ENCODE data around the gene DENND1A.

DENND1A gene

DNA sequence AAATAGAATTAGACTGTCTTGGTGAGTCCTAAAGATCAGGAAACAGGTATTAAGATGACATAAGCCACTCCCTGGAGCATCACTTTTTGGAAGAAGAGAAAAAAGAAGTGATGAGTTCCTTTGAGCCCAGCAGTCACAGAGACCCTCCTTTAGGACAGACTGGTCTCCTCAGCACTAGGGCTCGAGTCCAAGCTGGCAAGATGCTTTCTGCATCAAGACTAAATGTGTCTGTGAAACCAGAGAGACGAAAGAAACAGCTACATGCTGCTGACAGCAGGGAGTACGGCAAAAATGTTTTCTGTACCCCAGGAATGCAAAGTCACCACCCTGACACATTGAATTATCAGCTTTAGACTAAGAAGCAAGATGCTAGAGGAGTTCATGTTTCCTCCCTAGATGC lies 389.5 kb downstream of the DENND1A start:
- Histone ChIP-seq H3K36me3 (peaks cover 0 to 36% (median 0%) of the 10 kb centered on the region in 11 experiments; a peak in 8 of 22 replicates), H3K9me3 (replicated peaks in 1 of 11) (no peaks in the 10 kb centered on the region), H4K20me1 (peaks cover 0 to 82% (median 13%) of the 10 kb centered on the region in 11 experiments; a peak in 15 of 22 replicates), H3K4me1 (peaks cover 10 to 19% (median 15%) of the 10 kb centered on the region in 10 experiments; a peak in 19 of 20 replicates), H3K4me3 (no peak overlapping the region), H3K27me3 (no peaks in the 10 kb centered on the region), H3K9ac (no peak overlapping the region), H3K27ac (no peak overlapping the region), H3K4me2 (no peak overlapping the region)
- TF ChIP-seq Cebpa-rat (IDR thresholded peaks at IDR 0.05): no peak

- Histone ChIP-seq H3K9ac (no peak overlapping the region), H3K4me2 (no peak overlapping the region), H3K27me3 (no peaks in the 10 kb centered on the region), H3K4me1 (peaks cover under 1 to 15% (median 12%) of the 10 kb centered on the region in 10 experiments; a peak in 19 of 20 replicates), H3K4me3 (no peak overlapping the region), H3K36me3 (peaks cover 7 to 56% (median 19%) of the 10 kb centered on the region in 11 experiments; a peak in 21 of 22 replicates), H3K27ac (no peak overlapping the region), H4K20me1 (peaks cover 0 to 66% (median 11%) of the 10 kb centered on the region in 11 experiments; a peak in 13 of 22 replicates), H3K9me3 (replicated peaks in 1 of 11) (peaks cover 0 to 19% (median 0%) of the 10 kb centered on the region in 11 experiments; a peak in 6 of 22 replicates)
- peak in 3 of 11 experiments; percentile 10 to 62 (median 39); a peak in 2 of 22 replicates for TF ChIP-seq Cebpa-rat (IDR thresholded peaks at IDR 0.05)
Measured at GRCh38 chr9:123537809-123538208, 392.1 kb downstream of the DENND1A start.

- TF ChIP-seq Cebpa-rat (IDR thresholded peaks at IDR 0.05): no peak
- Histone ChIP-seq H4K20me1 (peaks cover 0 to 56% (median 0%) of the 10 kb centered on the region in 11 experiments; a peak in 7 of 22 replicates), H3K9ac (no peak overlapping the region)
Measured at GRCh38 chr9:123536455-123536868, 393.5 kb downstream of the DENND1A start.

DNA sequence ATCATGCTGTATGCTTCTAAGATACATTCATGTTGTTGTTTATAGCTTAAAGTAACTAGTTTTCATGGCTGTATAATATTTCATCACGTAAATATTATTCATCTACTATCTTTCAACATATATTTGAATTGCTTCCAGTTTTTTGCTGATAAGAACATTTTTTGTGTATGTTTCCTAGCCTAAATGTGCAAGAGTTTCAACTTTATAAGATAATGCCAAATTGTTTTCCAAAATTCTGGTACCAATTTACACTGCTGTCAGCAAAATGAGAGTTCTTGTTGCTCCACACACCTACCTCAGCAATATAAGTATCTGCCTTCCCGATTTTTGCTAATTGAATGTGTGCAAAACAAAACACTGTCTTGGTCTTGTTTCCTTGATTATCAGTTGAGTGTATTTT lies 395.6 kb downstream of the DENND1A start:
- no peak overlapping the region for H3K4me3 ChIP-seq
- H3K27me3 ChIP-seq: no peaks in the 10 kb centered on the region
- no peak overlapping the region for H3K27ac ChIP-seq
- no peak overlapping the region for H3K4me2 ChIP-seq
- H3K4me1 ChIP-seq: peaks cover 4 to 8% (median 7%) of the 10 kb centered on the region in 10 experiments; a peak in 12 of 20 replicates
- TF ChIP-seq Cebpa-rat (IDR thresholded peaks at IDR 0.05): no peak
- H3K36me3 ChIP-seq: peaks cover 18 to 71% (median 42%) of the 10 kb centered on the region in 11 experiments
- peaks cover 19 to 54% (median 27%) of the 10 kb centered on the region in 11 experiments for H3K9me3 ChIP-seq (replicated peaks in 1 of 11)
- H4K20me1 ChIP-seq: peaks cover 0 to 42% (median 0%) of the 10 kb centered on the region in 11 experiments; a peak in 4 of 22 replicates
- H3K9ac ChIP-seq: no peak overlapping the region

More at GRCh38 chr9:123536455-123536868, 393.5 kb downstream of the DENND1A start:
- Histone ChIP-seq H3K27me3 (no peaks in the 10 kb centered on the region), H3K36me3 (peaks cover 9 to 65% (median 29%) of the 10 kb centered on the region in 11 experiments; a peak in 21 of 22 replicates), H3K4me3 (no peak overlapping the region), H3K27ac (no peak overlapping the region), H3K9me3 (replicated peaks in 1 of 11) (peaks cover 0 to 32% (median 6%) of the 10 kb centered on the region in 11 experiments; a peak in 15 of 22 replicates), H3K4me1 (peaks cover 0 to 8% (median 7%) of the 10 kb centered on the region in 10 experiments; a peak in 10 of 20 replicates), H3K4me2 (peak overlapping the region in 6 of 11 experiments; percentile 4 to 37 (median 35); a peak in 7 of 22 replicates)

GRCh38 chr9:123530244-123530643 lies 399.7 kb downstream of the DENND1A start:
- peaks cover 20 to 89% (median 51%) of the 10 kb centered on the region in 11 experiments for H3K36me3 ChIP-seq
- peaks cover 20 to 54% (median 28%) of the 10 kb centered on the region in 11 experiments for H3K9me3 ChIP-seq (replicated peaks in 1 of 11)
- H3K9ac ChIP-seq: no peak overlapping the region
- no peak overlapping the region for H3K4me3 ChIP-seq
- H3K27ac ChIP-seq: no peak overlapping the region
- no peak overlapping the region for H3K4me2 ChIP-seq
- TF ChIP-seq Cebpa-rat (IDR thresholded peaks at IDR 0.05): no peak
- peaks cover 0 to 51% (median 0%) of the 10 kb centered on the region in 11 experiments; a peak in 9 of 22 replicates for H4K20me1 ChIP-seq
- peaks cover 0 to 21% (median 0%) of the 10 kb centered on the region in 10 experiments; a peak in 4 of 20 replicates for H3K4me1 ChIP-seq
- H3K27me3 ChIP-seq: no peaks in the 10 kb centered on the region

DNA sequence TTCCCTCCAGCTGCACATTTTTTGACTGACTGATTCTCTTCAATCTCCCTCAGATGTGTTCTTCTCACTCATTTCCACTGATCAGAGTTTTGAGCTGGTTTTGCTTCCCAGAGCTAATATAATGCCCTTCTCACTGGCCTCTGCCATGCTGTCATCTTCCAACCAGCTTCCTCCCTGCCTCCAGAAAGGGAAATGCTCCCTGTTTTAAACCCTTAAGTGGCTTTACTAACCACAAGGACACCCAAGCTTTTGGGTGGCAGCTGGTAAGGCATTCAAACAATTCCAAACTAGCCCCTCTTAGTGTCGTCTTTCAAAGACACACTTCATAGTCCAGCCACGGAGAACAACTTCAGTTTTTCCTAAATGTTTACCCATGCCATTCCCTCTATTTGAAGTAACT lies 401.4 kb downstream of the DENND1A start:
- no peak overlapping the region for H3K4me3 ChIP-seq
- peaks cover 13 to 89% (median 45%) of the 10 kb centered on the region in 11 experiments for H3K36me3 ChIP-seq
- no peaks in the 10 kb centered on the region for H3K27me3 ChIP-seq
- no peak overlapping the region for H3K27ac ChIP-seq
- peak overlapping the region in 2 of 11 experiments; percentile 10 to 39; a peak in 3 of 22 replicates for H3K4me2 ChIP-seq
- peaks cover 19 to 43% (median 28%) of the 10 kb centered on the region in 11 experiments for H3K9me3 ChIP-seq (replicated peaks in 1 of 11)
- peaks cover 0 to 67% (median 0%) of the 10 kb centered on the region in 11 experiments; a peak in 8 of 22 replicates for H4K20me1 ChIP-seq
- H3K4me1 ChIP-seq: peaks cover 0 to 21% (median 0%) of the 10 kb centered on the region in 10 experiments; a peak in 4 of 20 replicates
- no peak for TF ChIP-seq Cebpa-rat (IDR thresholded peaks at IDR 0.05)
- no peak overlapping the region for H3K9ac ChIP-seq

DNA sequence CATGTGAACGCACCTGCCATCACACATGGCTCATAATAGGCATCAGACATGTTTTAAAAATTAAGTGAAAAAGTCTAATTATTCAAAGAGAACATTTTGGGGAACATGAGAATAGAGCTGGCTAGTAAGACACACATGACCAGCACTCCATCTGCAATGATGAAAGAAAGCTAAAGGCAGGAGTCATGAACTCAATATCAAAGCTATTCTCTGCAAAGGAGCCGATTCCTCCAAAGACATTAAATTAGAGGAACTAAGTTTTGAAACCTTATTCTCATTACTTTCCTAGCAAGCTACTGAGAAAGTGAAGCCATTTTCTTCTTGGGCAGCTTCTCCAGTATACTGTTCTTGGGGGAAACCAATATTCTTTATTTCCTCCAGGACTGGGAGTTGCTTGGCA lies 401.9 kb downstream of the DENND1A start:
- Histone ChIP-seq H3K36me3 (peaks cover 8 to 89% (median 45%) of the 10 kb centered on the region in 11 experiments; a peak in 18 of 22 replicates), H3K4me2 (peak overlapping the region in 2 of 11 experiments; percentile 10 to 39; a peak in 1 of 22 replicates), H3K4me3 (no peak overlapping the region), H4K20me1 (peaks cover 0 to 72% (median 0%) of the 10 kb centered on the region in 11 experiments; a peak in 8 of 22 replicates), H3K9me3 (replicated peaks in 1 of 11) (peaks cover 19 to 38% (median 28%) of the 10 kb centered on the region in 11 experiments), H3K27me3 (no peaks in the 10 kb centered on the region), H3K4me1 (peaks cover 0 to 21% (median 0%) of the 10 kb centered on the region in 10 experiments; a peak in 4 of 20 replicates), H3K27ac (no peak overlapping the region), H3K9ac (no peak overlapping the region)
- no peak for TF ChIP-seq Cebpa-rat (IDR thresholded peaks at IDR 0.05)

DNA sequence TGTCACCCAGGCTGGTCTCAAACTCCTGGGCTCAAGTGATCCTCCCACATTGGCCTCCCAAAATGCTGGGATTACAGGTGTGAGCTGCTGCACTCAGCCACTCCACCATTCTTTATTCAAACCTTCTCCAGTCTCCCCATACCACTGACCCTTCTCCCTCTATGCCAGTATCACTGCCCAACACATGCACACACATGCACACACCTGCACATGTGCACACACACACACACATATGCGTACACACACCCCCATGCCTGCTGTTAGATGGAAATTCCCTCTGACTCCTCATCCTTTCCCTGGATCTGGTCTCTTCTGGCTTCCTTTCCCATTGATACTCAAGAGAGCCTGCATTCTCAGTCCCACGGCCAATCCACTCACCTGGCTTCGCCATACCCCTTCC lies 404.0 kb downstream of the DENND1A start:
- no peak for TF ChIP-seq Cebpa-rat (IDR thresholded peaks at IDR 0.05)
- H3K4me3 ChIP-seq: no peak overlapping the region

DNA sequence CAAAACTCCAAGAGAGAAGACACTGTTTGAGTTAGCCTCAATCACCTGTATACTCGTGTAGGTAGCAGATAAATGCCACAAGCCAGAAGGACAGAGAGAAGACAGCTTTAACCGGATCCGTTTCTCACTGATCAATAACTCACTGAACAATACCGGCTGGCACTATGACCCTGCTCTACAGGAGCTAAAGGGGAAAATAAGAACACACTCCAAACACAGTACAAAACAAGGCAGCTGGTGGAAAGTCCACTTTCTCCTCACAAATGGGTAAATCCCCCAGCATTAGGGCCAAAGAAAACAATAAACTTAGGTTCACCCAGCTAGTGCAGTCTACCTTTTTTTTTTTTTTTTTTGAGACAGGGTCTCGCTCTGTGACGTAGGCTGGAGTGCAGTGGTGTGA lies 404.5 kb downstream of the DENND1A start:
- peaks cover 0 to 21% (median 0%) of the 10 kb centered on the region in 10 experiments; a peak in 4 of 20 replicates for H3K4me1 ChIP-seq
- no peak overlapping the region for H3K4me2 ChIP-seq
- H3K27me3 ChIP-seq: no peaks in the 10 kb centered on the region
- no peak overlapping the region for H3K27ac ChIP-seq
- no peak overlapping the region for H3K4me3 ChIP-seq
- peaks cover 0 to 94% (median 0%) of the 10 kb centered on the region in 11 experiments; a peak in 10 of 22 replicates for H4K20me1 ChIP-seq
- H3K9me3 ChIP-seq (replicated peaks in 1 of 11): peaks cover 5 to 14% (median 12%) of the 10 kb centered on the region in 11 experiments
- peaks cover 7 to 83% (median 30%) of the 10 kb centered on the region in 11 experiments; a peak in 17 of 22 replicates for H3K36me3 ChIP-seq
- TF ChIP-seq Cebpa-rat (IDR thresholded peaks at IDR 0.05): no peak
- H3K9ac ChIP-seq: no peak overlapping the region

More for the DNA sequence above, 404.0 kb downstream of the DENND1A start:
- H3K36me3 ChIP-seq: peaks cover 7 to 85% (median 35%) of the 10 kb centered on the region in 11 experiments; a peak in 17 of 22 replicates
- H3K4me2 ChIP-seq: no peak overlapping the region
- no peak overlapping the region for H3K9ac ChIP-seq
- peaks cover 0 to 21% (median 0%) of the 10 kb centered on the region in 10 experiments; a peak in 4 of 20 replicates for H3K4me1 ChIP-seq
- H3K9me3 ChIP-seq (replicated peaks in 1 of 11): peaks cover 10 to 18% (median 17%) of the 10 kb centered on the region in 11 experiments
- peaks cover 0 to 88% (median 0%) of the 10 kb centered on the region in 11 experiments; a peak in 10 of 22 replicates for H4K20me1 ChIP-seq
- no peaks in the 10 kb centered on the region for H3K27me3 ChIP-seq
- H3K27ac ChIP-seq: no peak overlapping the region
